ENCODE results near the gene XPC. TPM values are rescaled to one million over a fixed set of nuclear protein-coding genes. Genes with fewer than 3 reads are reported as not detected.

XPC gene
- total RNA-seq, 6 experiments from 2014 or later = 14.4 to 23.1 (median 20.0) TPM

- H3K4me3 ChIP-seq = no peak overlapping the region
- ATAC-seq (no peak), DNase-seq (no peak)
- no peaks in the 10 kb centered on the region for H3K27me3 ChIP-seq
- no peaks in the 10 kb centered on the region for H3K9me3 ChIP-seq
- peaks cover 0 to 78% (median 48%) of the 10 kb centered on the region in 4 donors for H3K36me3 ChIP-seq
- intact Hi-C loops (cut with DNase I) = no loop called here
- TF ChIP-seq CTCF (IDR thresholded peaks at IDR 0.05) (no peak), POLR2A (IDR thresholded peaks at IDR 0.05) (no peak)
- 78% methylated on average over 2 of the region's 2 CpGs for WGBS (ENCODE audit: insufficient coverage, low coverage, low lambda C conversion rate, missing lambda C conversion rate)
- H3K27ac ChIP-seq = no peak overlapping the region
- H3K4me1 ChIP-seq = no peaks in the 10 kb centered on the region
Observed at GRCh38 chr3:14169435-14169834, 9.0 kb downstream of the XPC start.

GRCh38 chr3:14166877-14167603 is 11.4 kb downstream of the XPC start:
- H3K27ac ChIP-seq = no peak overlapping the region
- no peak overlapping the region for H3K4me3 ChIP-seq
- H3K36me3 ChIP-seq = peaks cover 0 to 86% (median 52%) of the 10 kb centered on the region in 4 donors
- no peaks in the 10 kb centered on the region for H3K4me1 ChIP-seq
- no peaks in the 10 kb centered on the region for H3K27me3 ChIP-seq
- no peaks in the 10 kb centered on the region for H3K9me3 ChIP-seq
- DNase-seq = no peak
- TF ChIP-seq CTCF (IDR thresholded peaks at IDR 0.05) (no peak), POLR2A (IDR thresholded peaks at IDR 0.05) (no peak)
- no peak for ATAC-seq
- WGBS (ENCODE audit: insufficient coverage, low coverage, low lambda C conversion rate, missing lambda C conversion rate) = 87% methylated on average over 8 of the region's 9 CpGs
- intact Hi-C loops (cut with DNase I) = no loop called here

GRCh38 chr3:14162178-14162577 is 16.2 kb downstream of the XPC start:
- H3K9me3 ChIP-seq = no peaks in the 10 kb centered on the region
- H3K27ac ChIP-seq = no peak overlapping the region
- DNase-seq (no peak), ATAC-seq (no peak)
- WGBS (ENCODE audit: insufficient coverage, low coverage, low lambda C conversion rate, missing lambda C conversion rate) = 83% methylated on average over 2 of the region's 2 CpGs
- TF ChIP-seq CTCF (IDR thresholded peaks at IDR 0.05) (no peak), POLR2A (IDR thresholded peaks at IDR 0.05) (no peak)
- peaks cover 0 to 80% (median 53%) of the 10 kb centered on the region in 4 donors for H3K36me3 ChIP-seq
- intact Hi-C loops (cut with DNase I) = no loop called here
- no peak overlapping the region for H3K4me3 ChIP-seq
- H3K4me1 ChIP-seq = no peaks in the 10 kb centered on the region
- no peaks in the 10 kb centered on the region for H3K27me3 ChIP-seq

GRCh38 chr3:14161282-14161681 is 17.1 kb downstream of the XPC start:
- no peaks in the 10 kb centered on the region for H3K4me1 ChIP-seq
- H3K36me3 ChIP-seq = peaks cover 0 to 80% (median 54%) of the 10 kb centered on the region in 4 donors
- intact Hi-C loops (cut with DNase I) = no loop called here
- H3K4me3 ChIP-seq = no peak overlapping the region
- no peaks in the 10 kb centered on the region for H3K27me3 ChIP-seq
- TF ChIP-seq POLR2A (IDR thresholded peaks at IDR 0.05) (no peak), CTCF (IDR thresholded peaks at IDR 0.05) (no peak)
- ATAC-seq = no peak
- no peaks in the 10 kb centered on the region for H3K9me3 ChIP-seq
- no peak for DNase-seq
- H3K27ac ChIP-seq = no peak overlapping the region
- 94% methylated on average over 2 of the region's 2 CpGs for WGBS (ENCODE audit: insufficient coverage, low coverage, low lambda C conversion rate, missing lambda C conversion rate)

Measured in right lobe of liver (tissue), 6 donors.